AG09319 (cell line): Measurements from ENCODE around the gene CYP26C1.

Experiments
- DNase-seq: peaks from one replicate; pipeline ENCODE4 v3.0.0-alpha.2; 2010; ENCODE audit warnings: low read depth; ENCODE audit errors: extremely low read depth
- CTCF ChIP-seq: IDR thresholded peaks from 2 replicates; pipeline ENCODE4 v1.5.1; 2011; ENCODE audit warnings: low read depth, mild to moderate bottlenecking, inconsistent platforms, low read length, moderate library complexity

Gene CYP26C1

GRCh38 chr10:93074147-93074596 lies 13.6 kb downstream of the CYP26C1 start:
- no peak for TF ChIP-seq CTCF
- no peak for DNase-seq

GRCh38 chr10:93074597-93075368 lies 14.2 kb downstream of the CYP26C1 start:
- DNase-seq: no peak
- no peak for TF ChIP-seq CTCF

- DNase-seq: no peak
- no peak for TF ChIP-seq CTCF
These were observed 15.0 kb downstream of the CYP26C1 start for GRCh38 chr10:93075369-93076221.

- TF ChIP-seq CTCF: no peak
These were observed 16.3 kb downstream of the CYP26C1 start for GRCh38 chr10:93076871-93077270.

GRCh38 chr10:93077860-93078337 lies 17.3 kb downstream of the CYP26C1 start:
- no peak for DNase-seq
- no peak for TF ChIP-seq CTCF

More at GRCh38 chr10:93076871-93077270, 16.3 kb downstream of the CYP26C1 start:
- DNase-seq: no peak

- TF ChIP-seq CTCF: no peak
- no peak for DNase-seq
These were observed 19.2 kb downstream of the CYP26C1 start for GRCh38 chr10:93079663-93080349.
